LNCAP (cell line): ENCODE data around the gene CD81.

Experiments
- CTCF ChIP-seq: fragments of 450-650 bp; IDR thresholded peaks from 2 replicates; pipeline ENCODE4 v1.5.1; 2017; ENCODE audit warnings: mild to moderate bottlenecking

Gene CD81

GRCh38 chr11:2352420-2352819 lies 24.7 kb upstream of the CD81 start:
- no peak for TF ChIP-seq CTCF

GRCh38 chr11:2355000-2355644 lies 22.0 kb upstream of the CD81 start:
- no peak for TF ChIP-seq CTCF

GRCh38 chr11:2357246-2357645 lies 19.9 kb upstream of the CD81 start:
- no peak for TF ChIP-seq CTCF

GRCh38 chr11:2358754-2359442 lies 18.2 kb upstream of the CD81 start:
- TF ChIP-seq CTCF = no peak

- TF ChIP-seq CTCF = no peak
Measured at GRCh38 chr11:2359557-2359956, 17.6 kb upstream of the CD81 start.

- TF ChIP-seq CTCF = no peak
Measured at GRCh38 chr11:2360081-2360642, 16.9 kb upstream of the CD81 start.

- no peak for TF ChIP-seq CTCF
Measured at GRCh38 chr11:2361565-2361964, 15.5 kb upstream of the CD81 start.
